Transverse colon (tissue), 4 donors: ENCODE data around the gene TRPM3. TPM values are rescaled to one million over a fixed set of nuclear protein-coding genes. Genes with fewer than 3 reads are reported as not detected.

Experiments used
- DNase-seq: peaks from one replicate; pipeline ENCODE4 v3.0.0-alpha.2; 2019
- H3K27ac ChIP-seq, 4 donors: fragments of 200-600 bp; sonication (generic); 2 replicates each; pipeline ENCODE4 v1.5.1; 2016 to 2018; ENCODE audit warnings: inconsistent platforms in 4 of 4
- H3K27me3 ChIP-seq: fragments of 200-600 bp; sonication (generic); 2 replicates; pipeline ENCODE4 v1.5.1; 2017; ENCODE audit warnings: inconsistent platforms
- H3K36me3 ChIP-seq, 4 donors: fragments of 200-600 bp; sonication (generic); 2 replicates each; pipeline ENCODE4 v1.5.1; 2017 to 2019; ENCODE audit warnings: inconsistent platforms in 4 of 4
- H3K4me1 ChIP-seq, 4 donors: fragments of 200-600 bp; sonication (generic); 2 replicates each; pipeline ENCODE4 v1.5.1; 2017 to 2020; ENCODE audit warnings: inconsistent platforms in 4 of 4
- H3K4me3 ChIP-seq, 4 donors: fragments of 200-600 bp; sonication (generic); 1 replicate in 1 of 4; 2 replicates in 3 of 4; pipeline versions ENCODE4 v1.5.1 to v1.6.1; 2017 to 2019; ENCODE audit warnings: inconsistent platforms in 4 of 4
- H3K9me3 ChIP-seq, 2 donors: fragments of 200-600 bp; sonication (generic); 2 replicates each; pipeline ENCODE4 v1.5.1; 2017 to 2019; ENCODE audit warnings: inconsistent platforms in 2 of 2
- CTCF ChIP-seq, 5 experiments: fragments of 200-600 bp in 3 of 5; fragments of 450-650 bp in 2 of 5; sonication (generic) in 3 of 5; IDR thresholded peaks; 1 replicate in 2 of 5; 2 replicates in 3 of 5; pipeline ENCODE4 v1.5.1; 2016 to 2017; ENCODE audit warnings: antibody characterized with exemption in 5 of 5, inconsistent platforms in 3 of 5, mild to moderate bottlenecking in 2 of 5, moderate library complexity in 1 of 5
- EP300 ChIP-seq: sonication (generic); formaldehyde crosslinking; IDR thresholded peaks from one replicate; pipeline ENCODE4 v1.6.1; 2017; ENCODE audit warnings: antibody characterized with exemption, low read depth
- POLR2A ChIP-seq: fragments of 450-650 bp; IDR thresholded peaks from one replicate; pipeline ENCODE4 v1.6.1; 2016; ENCODE audit warnings: antibody characterized with exemption, mild to moderate bottlenecking, moderate library complexity
- POLR2AphosphoS5 ChIP-seq, 3 donors: sonication (generic); formaldehyde crosslinking; IDR thresholded peaks; one replicate each; pipeline ENCODE4 v1.6.1; 2016; ENCODE audit warnings: antibody characterized with exemption in 3 of 3
- WGBS, 2 donors: methylation state at CpG; one replicate each; pipeline ENCODE4 v1.1.5; 2018; ENCODE audit warnings: low coverage in 1 of 2; 5-methylcytosine and 5-hydroxymethylcytosine counted together
- in situ Hi-C, 4 donors: fragments of 200-750 bp; cut with MboI; loops; one replicate each; pipeline versions ENCODE4 v1.15.0 to v1.15.1; 2017; ENCODE audit warnings: low sequenced_read_pairs in 3 of 4, low pct_ligation_motif_present in 1 of 4, low pct_unique_long_range_greater_than_20kb in 1 of 4
- intact Hi-C: fragments of 100-400 bp; cut with DNase I; formaldehyde crosslinking; loops from one replicate; pipeline ENCODE4 v1.15.1; 2023; ENCODE audit warnings: low total_unique reads
- total RNA-seq, 4 donors: library from RNA; depleted of rRNA; stranded (reverse); fragments of >200 nt; gene quantifications; one replicate each; pipeline ENCODE4 v1.1.0, GENCODE V29; 2016

TRPM3 gene
- total RNA-seq, 4 donors from 2014 or later, result 0.16 to 1.2 (median 0.32) TPM

DNA sequence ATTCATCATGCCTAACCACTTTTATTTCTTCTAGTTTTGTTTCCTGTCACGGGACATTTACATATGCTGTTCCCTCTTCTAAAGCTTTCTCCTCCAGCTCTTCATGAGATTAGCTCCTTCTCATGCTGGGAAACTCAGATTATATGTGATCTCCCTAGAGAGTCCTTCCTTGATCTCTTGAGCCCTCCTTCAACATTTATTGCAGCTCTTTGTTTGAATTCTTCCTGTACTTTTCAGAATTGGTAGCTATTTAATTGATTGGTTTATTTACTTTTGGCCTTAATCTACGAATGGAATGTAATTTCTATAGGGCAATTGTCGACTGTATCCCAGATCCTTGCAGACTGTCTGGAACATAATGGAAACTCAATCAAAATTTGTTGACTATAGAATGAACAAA, 9.7 kb upstream of the TRPM3 start:
- Histone ChIP-seq H3K4me3 (no peak overlapping the region), H3K27me3 (no peaks in the 10 kb centered on the region), H3K4me1 (no peaks in the 10 kb centered on the region), H3K9me3 (no peaks in the 10 kb centered on the region), H3K27ac (no peak overlapping the region), H3K36me3 (no peaks in the 10 kb centered on the region)
- intact Hi-C loops (no loop called here), in situ Hi-C loops (no loop called here)
- no peak for DNase-seq
- no peak for TF ChIP-seq POLR2AphosphoS5 (IDR thresholded peaks at IDR 0.05)
- no peak for TF ChIP-seq EP300
- no peak for TF ChIP-seq POLR2A
- no peak for TF ChIP-seq CTCF (IDR thresholded peaks at IDR 0.05)
- WGBS, 2 donors, result 15 to 33% methylated on average over 3 of the region's 3 CpGs

DNA sequence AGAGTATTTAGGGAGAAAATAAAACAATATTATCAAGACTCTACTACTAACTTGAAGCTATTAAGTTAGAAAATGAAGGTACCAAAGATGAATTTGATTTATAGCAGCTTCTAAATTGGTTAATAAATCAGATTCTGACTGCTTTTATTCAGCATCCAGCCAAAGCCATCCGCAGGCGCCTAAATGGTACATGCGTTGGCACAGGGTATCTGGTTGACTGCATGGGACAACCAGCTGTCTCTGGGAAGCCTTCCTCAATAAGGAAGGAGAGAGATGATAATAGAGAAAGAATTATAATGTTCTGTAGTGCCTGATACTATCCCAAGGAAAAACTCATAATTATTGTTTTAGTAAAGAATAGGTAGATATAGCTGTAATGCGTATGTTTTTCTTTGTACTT, 9.1 kb upstream of the TRPM3 start:
- intact Hi-C loops, result no loop called here
- H3K4me3 ChIP-seq, result no peak overlapping the region
- TF ChIP-seq CTCF (IDR thresholded peaks at IDR 0.05) (no peak), EP300 (no peak), POLR2AphosphoS5 (IDR thresholded peaks at IDR 0.05) (no peak), POLR2A (no peak)
- DNase-seq, result no peak
- H3K27ac ChIP-seq, result no peak overlapping the region
- in situ Hi-C loops, result no loop called here
- WGBS, 2 donors, result 87 to 92% methylated on average over 4 of the region's 4 CpGs
- H3K36me3 ChIP-seq, result no peaks in the 10 kb centered on the region
- no peaks in the 10 kb centered on the region for H3K9me3 ChIP-seq
- H3K4me1 ChIP-seq, result no peaks in the 10 kb centered on the region
- no peaks in the 10 kb centered on the region for H3K27me3 ChIP-seq

GRCh38 chr9:71128796-71129195, 7.4 kb upstream of the TRPM3 start:
- WGBS, 2 donors, result 80 to 86% methylated on average over 1 to 2 of the region's 2 CpGs
- Histone ChIP-seq H3K9me3 (no peaks in the 10 kb centered on the region), H3K4me3 (no peak overlapping the region), H3K27ac (no peak overlapping the region), H3K36me3 (no peaks in the 10 kb centered on the region), H3K27me3 (no peaks in the 10 kb centered on the region), H3K4me1 (no peaks in the 10 kb centered on the region)
- intact Hi-C loops (no loop called here), in situ Hi-C loops (no loop called here)
- no peak for DNase-seq
- TF ChIP-seq POLR2A (no peak), POLR2AphosphoS5 (IDR thresholded peaks at IDR 0.05) (no peak), EP300 (no peak), CTCF (IDR thresholded peaks at IDR 0.05) (no peak)

GRCh38 chr9:71127301-71127700, 5.9 kb upstream of the TRPM3 start:
- Histone ChIP-seq H3K4me3 (no peak overlapping the region), H3K27me3 (peaks cover 4% of the 10 kb centered on the region), H3K36me3 (no peaks in the 10 kb centered on the region), H3K27ac (no peak overlapping the region), H3K9me3 (no peaks in the 10 kb centered on the region), H3K4me1 (no peaks in the 10 kb centered on the region)
- no peak for DNase-seq
- in situ Hi-C loops (no loop called here), intact Hi-C loops (no loop called here)
- no peak for TF ChIP-seq POLR2AphosphoS5 (IDR thresholded peaks at IDR 0.05)
- TF ChIP-seq EP300, result no peak
- no peak for TF ChIP-seq CTCF (IDR thresholded peaks at IDR 0.05)
- no peak for TF ChIP-seq POLR2A
- 97% methylated on average over 2 of the region's 2 CpGs; no CpG with 5 or more reads in 1 of the 2 donors for WGBS, 2 donors
